GM12801 (cell line): ENCODE data around the gene CNNM3.

ENCODE experiments used
- TF ChIP-seq, protein P1 (sequence below): IDR thresholded peaks from one replicate; pipeline ENCODE4 v1.5.1; 2011; ENCODE audit warnings: control low read depth; ENCODE audit not compliant: insufficient read length; ENCODE audit errors: extremely low read depth

CNNM3 gene

DNA sequence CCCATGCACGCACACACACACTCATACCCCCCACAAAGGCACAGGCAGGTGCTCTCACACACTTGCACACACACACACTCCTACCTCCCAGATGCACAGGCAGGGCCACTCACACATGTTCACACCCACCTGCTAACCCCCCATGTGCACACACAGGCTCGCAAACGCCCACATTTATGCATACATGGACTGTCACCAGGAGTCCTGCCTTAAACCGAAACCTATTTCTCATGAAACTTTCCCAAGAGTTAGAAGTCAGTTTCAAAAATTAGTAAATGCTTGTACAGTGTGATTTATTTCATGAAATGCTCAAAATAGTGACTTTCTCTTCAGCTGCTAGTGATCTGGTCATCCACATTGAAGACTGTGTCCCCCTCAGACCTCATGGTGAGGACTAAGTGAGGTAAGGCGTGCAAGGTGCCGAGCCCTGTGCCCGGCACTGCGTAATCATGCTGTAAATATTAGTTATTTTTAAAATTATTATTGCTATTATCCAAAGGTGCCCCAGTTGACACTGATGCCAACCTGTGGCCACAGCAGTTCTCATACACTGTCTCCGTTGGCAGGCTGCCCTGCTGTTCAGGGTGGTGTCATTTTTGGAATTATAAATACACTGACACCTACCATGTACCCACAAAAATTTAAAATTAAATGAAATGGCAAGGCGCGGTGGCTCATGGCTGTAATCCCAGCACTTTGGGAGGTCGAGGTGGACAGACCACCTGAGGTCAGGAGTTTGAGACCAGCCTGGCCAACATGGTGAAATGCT is 43.0 kb upstream of the CNNM3 start:
- TF ChIP-seq, protein P1, sequence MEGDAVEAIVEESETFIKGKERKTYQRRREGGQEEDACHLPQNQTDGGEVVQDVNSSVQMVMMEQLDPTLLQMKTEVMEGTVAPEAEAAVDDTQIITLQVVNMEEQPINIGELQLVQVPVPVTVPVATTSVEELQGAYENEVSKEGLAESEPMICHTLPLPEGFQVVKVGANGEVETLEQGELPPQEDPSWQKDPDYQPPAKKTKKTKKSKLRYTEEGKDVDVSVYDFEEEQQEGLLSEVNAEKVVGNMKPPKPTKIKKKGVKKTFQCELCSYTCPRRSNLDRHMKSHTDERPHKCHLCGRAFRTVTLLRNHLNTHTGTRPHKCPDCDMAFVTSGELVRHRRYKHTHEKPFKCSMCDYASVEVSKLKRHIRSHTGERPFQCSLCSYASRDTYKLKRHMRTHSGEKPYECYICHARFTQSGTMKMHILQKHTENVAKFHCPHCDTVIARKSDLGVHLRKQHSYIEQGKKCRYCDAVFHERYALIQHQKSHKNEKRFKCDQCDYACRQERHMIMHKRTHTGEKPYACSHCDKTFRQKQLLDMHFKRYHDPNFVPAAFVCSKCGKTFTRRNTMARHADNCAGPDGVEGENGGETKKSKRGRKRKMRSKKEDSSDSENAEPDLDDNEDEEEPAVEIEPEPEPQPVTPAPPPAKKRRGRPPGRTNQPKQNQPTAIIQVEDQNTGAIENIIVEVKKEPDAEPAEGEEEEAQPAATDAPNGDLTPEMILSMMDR = no peak

DNA sequence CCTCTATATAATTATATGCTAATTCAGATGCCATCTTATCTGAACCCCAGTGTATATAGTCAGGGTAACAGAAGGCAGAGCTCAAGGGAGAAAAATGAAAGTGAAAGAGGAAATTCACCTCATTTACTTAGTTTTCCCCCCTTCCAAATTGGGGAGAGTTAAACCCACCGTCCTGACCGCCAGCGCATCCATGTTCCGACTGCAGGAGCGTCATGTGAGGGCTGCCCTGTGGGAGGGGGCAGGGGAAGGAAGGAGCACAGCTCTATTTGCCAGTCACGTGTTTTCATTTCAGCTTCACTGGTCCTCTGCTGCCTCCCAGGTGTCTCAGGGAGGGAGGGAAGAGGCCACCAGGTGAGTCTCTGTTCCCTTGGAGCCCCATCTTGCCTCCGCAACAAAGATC is 42.1 kb upstream of the CNNM3 start:
- TF ChIP-seq, protein P1 = no peak

DNA sequence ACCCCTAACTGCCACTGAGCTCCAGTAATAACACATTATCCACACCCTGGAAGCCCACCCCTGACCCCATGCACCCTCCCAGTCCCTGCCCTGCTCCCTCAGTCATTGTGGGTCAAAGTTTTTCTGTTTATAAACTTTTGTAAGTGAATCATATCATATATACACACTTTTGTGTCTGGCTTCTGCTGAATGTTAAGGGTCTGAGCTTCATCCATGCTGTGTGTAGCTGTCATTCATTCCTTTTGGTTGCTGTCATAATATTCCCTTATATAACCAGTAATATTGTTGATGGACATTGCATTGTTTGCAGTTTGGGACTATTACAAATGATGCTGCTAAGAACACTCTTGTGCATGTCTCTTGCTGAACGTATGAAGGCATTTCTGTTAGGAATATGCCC is 40.9 kb upstream of the CNNM3 start:
- TF ChIP-seq, protein P1 = no peak

DNA sequence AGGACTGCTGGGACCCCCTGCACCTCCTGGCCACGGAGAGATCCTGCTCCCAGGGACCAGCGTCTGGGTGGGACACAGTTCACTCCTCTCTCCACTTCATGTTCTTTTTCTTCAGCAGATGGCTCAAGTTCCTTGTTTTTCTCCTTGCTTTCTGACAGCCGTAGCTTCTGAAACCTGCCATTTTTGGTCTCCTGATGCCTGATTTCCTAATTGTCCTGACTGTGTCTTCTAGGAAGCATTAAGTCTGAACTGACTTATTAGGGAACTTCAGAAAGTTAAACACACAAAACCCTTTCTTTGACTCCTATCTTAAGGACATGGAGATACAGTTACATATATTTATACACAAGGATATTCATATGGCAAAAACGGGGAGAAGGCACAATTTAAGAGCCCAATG is 32.7 kb upstream of the CNNM3 start:
- TF ChIP-seq, protein P1 = no peak

DNA sequence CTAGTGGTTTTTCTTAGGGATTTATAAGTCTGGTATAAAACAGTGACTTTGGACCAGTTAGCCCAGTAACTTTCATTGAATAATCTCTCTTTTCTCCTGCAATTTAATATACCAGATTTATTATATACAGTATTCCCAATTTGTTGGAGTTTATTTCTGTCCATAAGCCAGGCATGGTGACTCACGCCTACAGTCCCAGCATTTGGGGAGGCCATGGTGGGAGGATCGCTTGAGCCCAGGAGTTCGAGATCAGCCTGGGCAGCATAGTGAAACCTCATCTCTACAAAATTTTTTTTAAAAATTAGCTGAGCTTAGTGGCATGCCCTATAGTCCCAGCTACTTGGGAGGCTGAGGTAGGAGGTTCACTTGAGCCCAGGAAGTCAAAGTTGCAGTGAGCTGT is 28.7 kb upstream of the CNNM3 start:
- TF ChIP-seq, protein P1 = no peak

DNA sequence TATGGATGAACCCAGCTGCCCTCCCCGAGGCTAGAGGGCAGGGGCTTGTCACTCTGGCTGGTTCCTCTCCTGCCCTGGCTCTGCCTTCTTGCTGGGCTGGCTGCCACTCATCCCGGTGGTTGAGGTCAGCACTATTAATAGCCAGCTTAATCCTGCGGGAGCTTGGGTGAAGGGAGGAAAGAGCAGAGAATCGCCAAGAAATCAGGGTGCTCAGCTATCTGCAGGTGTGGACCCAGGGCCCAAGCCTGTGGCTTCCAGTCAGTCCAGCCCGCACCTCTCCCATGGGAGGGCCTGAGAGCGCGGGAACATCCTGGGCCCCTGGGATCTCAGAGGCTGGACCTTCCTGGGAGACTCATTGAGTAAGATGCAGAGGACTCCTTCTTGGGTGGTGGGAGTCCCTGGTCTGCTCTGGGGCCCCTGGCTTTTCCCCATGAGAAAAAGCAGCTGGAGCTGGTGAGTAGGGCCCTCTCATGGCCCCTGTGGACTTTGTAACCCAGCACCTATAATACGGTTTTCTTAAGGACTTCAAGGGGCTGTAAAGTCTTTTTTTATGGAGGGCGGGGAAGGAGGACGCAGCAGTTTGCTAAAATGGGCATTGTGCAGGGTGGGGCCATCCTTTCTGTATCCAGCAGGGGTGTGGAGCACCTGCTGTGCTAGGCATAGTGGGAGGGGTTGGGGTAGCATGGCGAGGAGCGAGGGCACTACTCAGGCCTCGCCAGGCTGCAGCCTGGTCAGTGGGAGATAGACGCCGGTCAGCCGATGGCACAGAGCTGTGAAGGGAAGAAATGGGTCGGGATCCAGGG is 27.4 kb upstream of the CNNM3 start:
- TF ChIP-seq, protein P1 = no peak

DNA sequence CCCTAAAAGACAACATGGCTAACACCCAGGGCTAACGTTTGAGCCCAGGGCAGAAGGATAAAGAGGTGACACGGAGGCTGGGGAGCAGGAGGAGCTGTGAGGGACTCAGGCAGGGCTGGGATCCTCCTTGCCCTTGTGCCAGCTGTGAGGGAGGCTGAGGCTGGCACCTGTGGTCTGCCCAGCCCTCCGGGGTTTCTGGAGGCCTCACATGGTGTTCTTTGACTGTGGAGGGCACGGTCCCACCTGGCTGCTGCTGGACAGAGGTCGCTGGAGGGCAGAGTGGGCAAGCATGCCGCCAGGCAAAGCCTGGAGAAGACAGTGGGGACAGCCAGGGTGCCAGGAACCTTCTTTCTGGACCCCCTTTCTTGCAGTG is 26.8 kb upstream of the CNNM3 start:
- TF ChIP-seq, protein P1 = no peak
